Ovary (tissue), 3 donors: Measurements from ENCODE around the gene CCND1.

ENCODE experiments used
- CTCF ChIP-seq, 3 donors: fragments of 450-650 bp in 2 of 3; fragments of 200-600 bp in 1 of 3; IDR thresholded peaks; one replicate each; pipeline versions ENCODE4 v1.5.1 to v1.8.0; 2016 to 2022; ENCODE audit warnings: antibody characterized with exemption in 3 of 3, mild to moderate bottlenecking in 1 of 3
- EP300 ChIP-seq: sonication (generic); formaldehyde crosslinking; IDR thresholded peaks from one replicate; pipeline ENCODE4 v1.6.1; 2017; ENCODE audit warnings: antibody characterized with exemption
- donor health status: DM: no; HTN: no; CAD: no.

GRCh38 chr11:69697469-69697843 lies 56.5 kb downstream of the CCND1 start:
- TF ChIP-seq CTCF (IDR thresholded peaks at IDR 0.05) = no peak
- TF ChIP-seq EP300 = no peak
